HG02798 (cell line): ENCODE data around the gene DDX25.

Experiments used
- ATAC-seq: cut with Tn5 transposase; IDR thresholded peaks from one replicate; pipeline ENCODE4 v1.9.1; 2021; ENCODE audit warnings: mild to moderate bottlenecking; ENCODE audit not compliant: unreplicated experiment, poor library complexity

The DDX25 gene

GRCh38 chr11:125967515-125967914 is 63.2 kb downstream of the DDX25 start:
- ATAC-seq = no peak

- ATAC-seq = no peak
Measured at GRCh38 chr11:125968354-125968753, 64.0 kb downstream of the DDX25 start.

GRCh38 chr11:125971618-125972017 is 67.3 kb downstream of the DDX25 start:
- ATAC-seq = no peak

GRCh38 chr11:125974284-125974683 is 70.0 kb downstream of the DDX25 start:
- no peak for ATAC-seq

GRCh38 chr11:125975634-125976033 is 71.3 kb downstream of the DDX25 start:
- no peak for ATAC-seq

GRCh38 chr11:125976156-125976555 is 71.8 kb downstream of the DDX25 start:
- ATAC-seq = no peak

- ATAC-seq = no peak
Measured at GRCh38 chr11:125977333-125977732, 73.0 kb downstream of the DDX25 start.

GRCh38 chr11:125978181-125978716 is 73.9 kb downstream of the DDX25 start:
- ATAC-seq = no peak
